ENCODE results near the gene DSC3.

GRCh38 chr18:30965237-30965636 lies 77.3 kb downstream of the DSC3 start:
- TF ChIP-seq, protein P1, sequence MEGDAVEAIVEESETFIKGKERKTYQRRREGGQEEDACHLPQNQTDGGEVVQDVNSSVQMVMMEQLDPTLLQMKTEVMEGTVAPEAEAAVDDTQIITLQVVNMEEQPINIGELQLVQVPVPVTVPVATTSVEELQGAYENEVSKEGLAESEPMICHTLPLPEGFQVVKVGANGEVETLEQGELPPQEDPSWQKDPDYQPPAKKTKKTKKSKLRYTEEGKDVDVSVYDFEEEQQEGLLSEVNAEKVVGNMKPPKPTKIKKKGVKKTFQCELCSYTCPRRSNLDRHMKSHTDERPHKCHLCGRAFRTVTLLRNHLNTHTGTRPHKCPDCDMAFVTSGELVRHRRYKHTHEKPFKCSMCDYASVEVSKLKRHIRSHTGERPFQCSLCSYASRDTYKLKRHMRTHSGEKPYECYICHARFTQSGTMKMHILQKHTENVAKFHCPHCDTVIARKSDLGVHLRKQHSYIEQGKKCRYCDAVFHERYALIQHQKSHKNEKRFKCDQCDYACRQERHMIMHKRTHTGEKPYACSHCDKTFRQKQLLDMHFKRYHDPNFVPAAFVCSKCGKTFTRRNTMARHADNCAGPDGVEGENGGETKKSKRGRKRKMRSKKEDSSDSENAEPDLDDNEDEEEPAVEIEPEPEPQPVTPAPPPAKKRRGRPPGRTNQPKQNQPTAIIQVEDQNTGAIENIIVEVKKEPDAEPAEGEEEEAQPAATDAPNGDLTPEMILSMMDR (IDR thresholded peaks at IDR 0.05), result no peak
- TF ChIP-seq POLR2AphosphoS5 (IDR thresholded peaks at IDR 0.05), result no peak
- no peak for TF ChIP-seq POLR2A (IDR thresholded peaks at IDR 0.05)
- no peak for TF ChIP-seq EP300 (IDR thresholded peaks at IDR 0.05; ENCODE audit: low read depth)
